Measurements from ENCODE around the gene GMPR.

GMPR gene

DNA sequence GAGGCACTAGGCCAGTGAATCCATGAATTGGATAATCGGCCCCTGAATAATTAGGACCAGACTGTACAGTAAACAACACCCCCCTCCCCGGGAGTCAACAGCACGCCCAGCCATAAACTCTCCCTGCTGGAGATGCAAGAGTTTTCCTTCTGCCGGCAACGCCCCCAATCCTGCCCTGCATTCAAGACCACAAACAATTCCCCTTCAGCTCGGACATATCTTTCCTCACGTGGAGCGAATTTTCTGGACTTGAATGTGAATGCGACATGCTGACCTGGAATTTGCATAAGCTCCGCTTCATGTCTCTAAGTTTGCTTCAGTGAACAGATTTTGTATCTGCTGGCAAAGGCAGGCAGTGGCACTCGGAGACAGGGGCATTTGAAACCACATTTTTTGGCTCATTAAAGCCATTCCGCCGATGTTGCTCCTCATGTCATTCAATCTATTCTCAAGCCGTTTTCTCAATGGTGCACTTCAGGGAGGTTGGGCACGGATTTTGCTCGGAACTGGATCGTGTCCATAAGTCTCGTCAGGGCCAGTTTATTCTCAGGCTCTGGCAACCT is 38.0 kb upstream of the GMPR start:
- Histone ChIP-seq H3K9me3 (ENCODE audit: insufficient read depth, low read depth, low read length) (no peaks in the 10 kb centered on the region), H3F3A (ENCODE audit: low read depth) (no peaks in the 10 kb centered on the region), H3K9ac (ENCODE audit: low read depth, low read length, poor library complexity, severe bottlenecking) (no peak overlapping the region), H3K79me2 (ENCODE audit: insufficient read depth, low read length) (no peaks in the 10 kb centered on the region), H3K27me3 (ENCODE audit: insufficient read depth, low read length, poor library complexity, severe bottlenecking) (no peaks in the 10 kb centered on the region), H3K9me2 (replicated peaks; ENCODE audit: low read depth, low read length) (no peaks in the 10 kb centered on the region), H2AFZ (ENCODE audit: low read length) (no peak overlapping the region), H4K20me1 (ENCODE audit: insufficient read depth, low read length, poor library complexity, severe bottlenecking) (no peaks in the 10 kb centered on the region), H3K4me1 (ENCODE audit: insufficient read depth, low read length, poor library complexity, severe bottlenecking) (peaks cover 9% of the 10 kb centered on the region), H3K36me3 (ENCODE audit: insufficient read depth, low read length) (no peaks in the 10 kb centered on the region), H3K4me3 (ENCODE audit: low read length, poor library complexity, severe bottlenecking) (no peak overlapping the region), H3K4me2 (ENCODE audit: low read depth, low read length, poor library complexity, severe bottlenecking) (no peak overlapping the region)
- TF ChIP-seq, protein P1, sequence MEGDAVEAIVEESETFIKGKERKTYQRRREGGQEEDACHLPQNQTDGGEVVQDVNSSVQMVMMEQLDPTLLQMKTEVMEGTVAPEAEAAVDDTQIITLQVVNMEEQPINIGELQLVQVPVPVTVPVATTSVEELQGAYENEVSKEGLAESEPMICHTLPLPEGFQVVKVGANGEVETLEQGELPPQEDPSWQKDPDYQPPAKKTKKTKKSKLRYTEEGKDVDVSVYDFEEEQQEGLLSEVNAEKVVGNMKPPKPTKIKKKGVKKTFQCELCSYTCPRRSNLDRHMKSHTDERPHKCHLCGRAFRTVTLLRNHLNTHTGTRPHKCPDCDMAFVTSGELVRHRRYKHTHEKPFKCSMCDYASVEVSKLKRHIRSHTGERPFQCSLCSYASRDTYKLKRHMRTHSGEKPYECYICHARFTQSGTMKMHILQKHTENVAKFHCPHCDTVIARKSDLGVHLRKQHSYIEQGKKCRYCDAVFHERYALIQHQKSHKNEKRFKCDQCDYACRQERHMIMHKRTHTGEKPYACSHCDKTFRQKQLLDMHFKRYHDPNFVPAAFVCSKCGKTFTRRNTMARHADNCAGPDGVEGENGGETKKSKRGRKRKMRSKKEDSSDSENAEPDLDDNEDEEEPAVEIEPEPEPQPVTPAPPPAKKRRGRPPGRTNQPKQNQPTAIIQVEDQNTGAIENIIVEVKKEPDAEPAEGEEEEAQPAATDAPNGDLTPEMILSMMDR (conservative IDR thresholded peaks at IDR 0.05; ENCODE audit: low read length), result no peak
- no peak for TF ChIP-seq EZH2phosphoT487 (IDR thresholded peaks at IDR 0.05; ENCODE audit: borderline replicate concordance)

GRCh38 chr6:16201706-16202105 is 36.7 kb upstream of the GMPR start:
- Histone ChIP-seq H3K9ac (ENCODE audit: low read depth, low read length, poor library complexity, severe bottlenecking) (no peak overlapping the region), H3K4me3 (ENCODE audit: low read length, poor library complexity, severe bottlenecking) (no peak overlapping the region), H2AFZ (ENCODE audit: low read length) (no peak overlapping the region), H3F3A (ENCODE audit: low read depth) (no peaks in the 10 kb centered on the region), H3K27me3 (ENCODE audit: insufficient read depth, low read length, poor library complexity, severe bottlenecking) (no peaks in the 10 kb centered on the region), H4K20me1 (ENCODE audit: insufficient read depth, low read length, poor library complexity, severe bottlenecking) (no peaks in the 10 kb centered on the region), H3K9me3 (ENCODE audit: insufficient read depth, low read depth, low read length) (no peaks in the 10 kb centered on the region), H3K79me2 (ENCODE audit: insufficient read depth, low read length) (no peaks in the 10 kb centered on the region), H3K36me3 (ENCODE audit: insufficient read depth, low read length) (no peaks in the 10 kb centered on the region), H3K4me1 (ENCODE audit: insufficient read depth, low read length, poor library complexity, severe bottlenecking) (peaks cover 20% of the 10 kb centered on the region), H3K9me2 (replicated peaks; ENCODE audit: low read depth, low read length) (no peaks in the 10 kb centered on the region), H3K4me2 (ENCODE audit: low read depth, low read length, poor library complexity, severe bottlenecking) (no peak overlapping the region)
- TF ChIP-seq EZH2phosphoT487 (IDR thresholded peaks at IDR 0.05; ENCODE audit: borderline replicate concordance), result no peak
- TF ChIP-seq, protein P1 (conservative IDR thresholded peaks at IDR 0.05; ENCODE audit: low read length), result no peak

- no peak overlapping the region for H3K9ac ChIP-seq (ENCODE audit: low read depth, low read length, poor library complexity, severe bottlenecking)
- H2AFZ ChIP-seq (ENCODE audit: low read length), result peak overlapping the region; percentile 70
- H3K27me3 ChIP-seq (ENCODE audit: insufficient read depth, low read length, poor library complexity, severe bottlenecking), result no peaks in the 10 kb centered on the region
- peaks cover 20% of the 10 kb centered on the region for H3K4me1 ChIP-seq (ENCODE audit: insufficient read depth, low read length, poor library complexity, severe bottlenecking)
- no peaks in the 10 kb centered on the region for H3K36me3 ChIP-seq (ENCODE audit: insufficient read depth, low read length)
- no peaks in the 10 kb centered on the region for H3K79me2 ChIP-seq (ENCODE audit: insufficient read depth, low read length)
- H3K4me2 ChIP-seq (ENCODE audit: low read depth, low read length, poor library complexity, severe bottlenecking), result peak overlapping the region; percentile 38
- no peak overlapping the region for H3K4me3 ChIP-seq (ENCODE audit: low read length, poor library complexity, severe bottlenecking)
- H4K20me1 ChIP-seq (ENCODE audit: insufficient read depth, low read length, poor library complexity, severe bottlenecking), result no peaks in the 10 kb centered on the region
- no peaks in the 10 kb centered on the region for H3K9me3 ChIP-seq (ENCODE audit: insufficient read depth, low read depth, low read length)
- no peak for TF ChIP-seq EZH2phosphoT487 (IDR thresholded peaks at IDR 0.05; ENCODE audit: borderline replicate concordance)
- TF ChIP-seq, protein P1 (conservative IDR thresholded peaks at IDR 0.05; ENCODE audit: low read length), result no peak
- no peaks in the 10 kb centered on the region for H3F3A ChIP-seq (ENCODE audit: low read depth)
- H3K9me2 ChIP-seq (replicated peaks; ENCODE audit: low read depth, low read length), result no peaks in the 10 kb centered on the region
These were observed 33.6 kb upstream of the GMPR start for GRCh38 chr6:16204653-16205376.

Measured in Loucy (cell line).